Neuronal stem cell (in vitro differentiated cells): Measurements from ENCODE around the gene ITGA2.
A peak's percentile ranks its signal among the peaks of the same experiment; 100 is the strongest.

Source experiments
- DNase-seq: peaks from one replicate; pipeline ENCODE4 v3.0.0-alpha.2; 2013; ENCODE audit warnings: low spot score
- H2AFZ ChIP-seq: one replicate; pipeline ENCODE4 v1.6.1; 2013; ENCODE audit warnings: mild to moderate bottlenecking, low read length, inconsistent platforms
- H2AK5ac ChIP-seq: 2 replicates; pipeline ENCODE4 v1.6.1; 2013; ENCODE audit warnings: low read depth, mild to moderate bottlenecking, inconsistent platforms, low read length, moderate library complexity, mixed read lengths
- H2BK120ac ChIP-seq: 2 replicates; pipeline ENCODE4 v1.6.1; 2013; ENCODE audit warnings: low read depth, mild to moderate bottlenecking, inconsistent platforms, low read length, moderate library complexity, mixed read lengths
- H2BK12ac ChIP-seq: one replicate; pipeline ENCODE4 v1.6.1; 2013; ENCODE audit warnings: low read length, inconsistent platforms
- H2BK15ac ChIP-seq: 2 replicates; pipeline ENCODE4 v1.6.1; 2013; ENCODE audit warnings: mild to moderate bottlenecking, low read length, inconsistent platforms, mixed read lengths
- H2BK5ac ChIP-seq: one replicate; pipeline ENCODE4 v1.6.1; 2013; ENCODE audit warnings: inconsistent platforms, mild to moderate bottlenecking, low read length, moderate library complexity
- H3K14ac ChIP-seq: one replicate; pipeline ENCODE4 v1.6.1; 2013; ENCODE audit warnings: low read length, inconsistent platforms
- H3K18ac ChIP-seq: 2 replicates; pipeline ENCODE4 v1.6.1; 2013; ENCODE audit warnings: low read length, inconsistent platforms
- H3K23ac ChIP-seq: 2 replicates; pipeline ENCODE4 v1.6.1; 2013; ENCODE audit warnings: low read depth, mild to moderate bottlenecking, mixed read lengths, low read length, inconsistent platforms; ENCODE audit not compliant: poor library complexity
- H3K27ac ChIP-seq: replicated peaks from 3 replicates; pipeline ENCODE4 v1.5.1; 2013; ENCODE audit warnings: low read length, inconsistent platforms
- H3K27me3 ChIP-seq, 3 experiments: 2 replicates each; pipeline ENCODE4 v1.6.1; 2013; ENCODE audit warnings: low read length in 3 of 3, mild to moderate bottlenecking in 2 of 3, inconsistent platforms in 1 of 3, low read depth in 1 of 3, mixed read lengths in 1 of 3, moderate library complexity in 1 of 3; ENCODE audit not compliant: control insufficient read depth in 3 of 3, insufficient read depth in 3 of 3
- H3K36me3 ChIP-seq, 2 donors: replicated peaks in 1 of 2; 2 replicates each; pipeline ENCODE4 v1.6.1; 2013; ENCODE audit warnings: low read length in 2 of 2; ENCODE audit not compliant: control insufficient read depth in 2 of 2, insufficient read depth in 2 of 2
- H3K4ac ChIP-seq: 2 replicates; pipeline ENCODE4 v1.6.1; 2013; ENCODE audit warnings: inconsistent platforms, mild to moderate bottlenecking, low read length, moderate library complexity
- H3K4me1 ChIP-seq, 2 donors: 1 replicate in 1 of 2; 2 replicates in 1 of 2; pipeline ENCODE4 v1.6.1; 2013; ENCODE audit warnings: low read length in 2 of 2, low read depth in 1 of 2; ENCODE audit not compliant: control insufficient read depth in 2 of 2, insufficient read depth in 1 of 2
- H3K4me2 ChIP-seq: one replicate; pipeline ENCODE4 v1.6.1; 2013; ENCODE audit warnings: mild to moderate bottlenecking, low read length, inconsistent platforms; ENCODE audit not compliant: insufficient read depth, poor library complexity, severe bottlenecking
- H3K4me3 ChIP-seq, 2 donors: 2 replicates each; pipeline ENCODE4 v1.5.1; 2013; ENCODE audit warnings: low read length in 2 of 2, mild to moderate bottlenecking in 2 of 2, inconsistent platforms in 1 of 2, moderate library complexity in 1 of 2
- H3K79me1 ChIP-seq: one replicate; pipeline ENCODE4 v1.6.1; 2013; ENCODE audit warnings: low read depth, mild to moderate bottlenecking, inconsistent platforms, low read length, moderate library complexity
- H3K9ac ChIP-seq: one replicate; pipeline ENCODE4 v1.6.1; 2013; ENCODE audit warnings: mild to moderate bottlenecking, low read depth, low read length, inconsistent platforms; ENCODE audit not compliant: poor library complexity
- H3K9me3 ChIP-seq, 2 donors: replicated peaks in 1 of 2; 2 replicates each; pipeline versions ENCODE3 to v1.6.1; 2013; ENCODE audit warnings: low read length in 2 of 2, mild to moderate bottlenecking in 2 of 2, inconsistent platforms in 1 of 2, low read depth in 1 of 2, mixed read lengths in 1 of 2, moderate library complexity in 1 of 2; ENCODE audit not compliant: control insufficient read depth in 2 of 2, insufficient read depth in 1 of 2
- H4K8ac ChIP-seq: one replicate; pipeline ENCODE4 v1.6.1; 2013; ENCODE audit warnings: low read depth, mild to moderate bottlenecking, inconsistent platforms, low read length, moderate library complexity
- H4K91ac ChIP-seq: one replicate; pipeline ENCODE4 v1.6.1; 2013; ENCODE audit warnings: low read length, low read depth, mild to moderate bottlenecking, inconsistent platforms; ENCODE audit not compliant: poor library complexity
- WGBS, 2 donors: extraction: QIAGEN DNeasy Blood & Tissue Kit; methylation state at CpG; one replicate each; pipeline ENCODE4 v1.1.7; 2013; ENCODE audit warnings: missing lambda C conversion rate in 2 of 2, mixed read lengths in 1 of 2; ENCODE audit not compliant: insufficient read length in 2 of 2, insufficient replicate concordance in 1 of 2; ENCODE audit errors: extremely low coverage in 2 of 2; 5-methylcytosine and 5-hydroxymethylcytosine counted together

Gene ITGA2

DNA sequence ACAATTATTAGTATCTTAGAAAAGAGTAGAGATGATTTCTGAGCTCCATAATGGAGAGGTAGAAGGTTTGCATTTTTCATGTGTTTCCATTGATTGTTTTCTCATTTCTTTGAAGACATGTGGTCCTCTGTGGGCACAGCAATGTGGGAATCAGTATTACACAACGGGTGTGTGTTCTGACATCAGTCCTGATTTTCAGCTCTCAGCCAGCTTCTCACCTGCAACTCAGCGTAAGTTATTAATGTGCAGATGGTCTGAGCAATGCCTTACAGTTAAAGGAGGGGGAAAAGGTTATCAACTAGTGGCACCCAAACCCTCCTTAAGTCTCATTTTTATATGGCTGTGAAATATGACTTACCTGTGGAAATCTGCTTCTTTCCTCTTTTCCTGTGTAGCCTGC is 59.1 kb downstream of the ITGA2 start:
- H3K79me1 ChIP-seq: no peaks in the 10 kb centered on the region
- peaks cover 0 to 6% of the 10 kb centered on the region in 2 donors for H3K4me1 ChIP-seq
- no peak overlapping the region for H3K14ac ChIP-seq
- H3K27ac ChIP-seq: no peak overlapping the region
- no peak overlapping the region for H2AFZ ChIP-seq
- H2BK5ac ChIP-seq: no peak overlapping the region
- H3K9me3 ChIP-seq: no peaks in the 10 kb centered on the region
- H3K18ac ChIP-seq: no peak overlapping the region
- H2BK12ac ChIP-seq: no peak overlapping the region
- H2BK120ac ChIP-seq: no peak overlapping the region
- no peak overlapping the region for H3K4ac ChIP-seq
- WGBS, 2 donors: no CpG with 5 or more reads among the region's 2 CpGs
- H3K27me3 ChIP-seq: no peaks in the 10 kb centered on the region
- H3K9ac ChIP-seq: no peak overlapping the region
- no peak overlapping the region for H4K8ac ChIP-seq
- DNase-seq: no peak
- no peak overlapping the region for H2AK5ac ChIP-seq
- H3K4me2 ChIP-seq: no peak overlapping the region
- H4K91ac ChIP-seq: no peak overlapping the region
- no peaks in the 10 kb centered on the region for H3K36me3 ChIP-seq
- H2BK15ac ChIP-seq: no peak overlapping the region
- H3K4me3 ChIP-seq: no peak overlapping the region
- no peak overlapping the region for H3K23ac ChIP-seq

DNA sequence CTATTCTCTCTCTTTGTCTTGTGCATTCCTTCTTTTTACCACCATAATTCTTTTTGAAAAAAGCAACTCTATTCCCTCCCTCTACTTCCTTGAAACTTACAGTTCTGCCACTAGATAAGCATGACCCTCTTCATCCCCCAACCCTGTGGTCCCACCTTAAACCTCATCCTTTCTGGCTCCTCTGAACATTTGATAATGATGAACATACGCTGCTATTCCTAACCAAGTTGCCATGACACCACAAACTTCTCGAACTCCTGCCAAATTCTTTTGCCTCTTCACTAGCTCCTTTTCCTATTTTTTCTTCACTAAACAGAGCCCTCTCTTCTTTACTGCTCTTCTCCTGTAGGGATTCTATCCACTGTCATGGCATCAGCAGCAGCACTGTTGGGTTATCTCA is 63.3 kb downstream of the ITGA2 start:
- Histone ChIP-seq H4K91ac (no peak overlapping the region), H3K4ac (no peak overlapping the region), H3K18ac (no peak overlapping the region), H3K36me3 (no peaks in the 10 kb centered on the region), H3K79me1 (no peaks in the 10 kb centered on the region), H2BK120ac (no peak overlapping the region), H3K27me3 (no peaks in the 10 kb centered on the region), H3K27ac (no peak overlapping the region), H3K9ac (no peak overlapping the region), H2BK5ac (no peak overlapping the region), H2BK15ac (no peak overlapping the region), H3K4me1 (peaks cover 3 to 9% of the 10 kb centered on the region in 2 donors), H3K4me3 (no peak overlapping the region), H3K23ac (no peak overlapping the region), H3K4me2 (no peak overlapping the region), H2AK5ac (no peak overlapping the region), H4K8ac (no peak overlapping the region), H2AFZ (no peak overlapping the region), H2BK12ac (no peak overlapping the region), H3K14ac (no peak overlapping the region), H3K9me3 (no peaks in the 10 kb centered on the region)
- DNase-seq: no peak
- WGBS, 2 donors: no CpG with 5 or more reads among the region's 2 CpGs

DNA sequence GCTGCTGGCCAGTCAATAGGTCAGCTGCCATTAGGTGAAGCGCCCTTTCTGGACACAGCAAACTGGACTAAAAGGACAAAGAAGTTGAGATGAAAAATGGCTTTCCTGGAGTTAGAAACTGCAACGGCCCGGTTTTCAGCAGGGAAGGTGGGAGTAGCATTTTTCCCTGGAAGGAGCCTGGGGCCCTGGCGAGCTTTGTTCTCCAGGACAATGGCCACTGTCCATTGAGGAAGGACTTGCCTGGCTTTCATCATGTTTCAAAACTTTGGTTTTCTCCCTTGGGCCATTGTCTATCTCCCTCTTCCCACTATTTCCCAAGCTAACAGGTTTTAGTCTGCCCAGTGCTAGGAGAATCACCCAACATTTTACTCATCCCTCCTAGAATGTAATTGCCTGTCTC is 64.2 kb downstream of the ITGA2 start:
- DNase-seq: no peak
- Histone ChIP-seq H3K9ac (no peak overlapping the region), H2BK120ac (no peak overlapping the region), H3K4me2 (no peak overlapping the region), H3K27me3 (no peaks in the 10 kb centered on the region), H3K4me3 (no peak overlapping the region), H3K27ac (no peak overlapping the region), H4K8ac (no peak overlapping the region), H3K4ac (no peak overlapping the region), H3K36me3 (no peaks in the 10 kb centered on the region), H3K9me3 (no peaks in the 10 kb centered on the region), H2AK5ac (no peak overlapping the region), H3K4me1 (peaks cover 3 to 9% of the 10 kb centered on the region in 2 donors), H3K23ac (no peak overlapping the region), H4K91ac (no peak overlapping the region), H2BK12ac (no peak overlapping the region), H2BK15ac (no peak overlapping the region), H2AFZ (peak overlapping the region; percentile 73), H3K18ac (no peak overlapping the region), H3K14ac (no peak overlapping the region), H2BK5ac (no peak overlapping the region), H3K79me1 (no peaks in the 10 kb centered on the region)
- no CpG with 5 or more reads among the region's 4 CpGs for WGBS, 2 donors

DNA sequence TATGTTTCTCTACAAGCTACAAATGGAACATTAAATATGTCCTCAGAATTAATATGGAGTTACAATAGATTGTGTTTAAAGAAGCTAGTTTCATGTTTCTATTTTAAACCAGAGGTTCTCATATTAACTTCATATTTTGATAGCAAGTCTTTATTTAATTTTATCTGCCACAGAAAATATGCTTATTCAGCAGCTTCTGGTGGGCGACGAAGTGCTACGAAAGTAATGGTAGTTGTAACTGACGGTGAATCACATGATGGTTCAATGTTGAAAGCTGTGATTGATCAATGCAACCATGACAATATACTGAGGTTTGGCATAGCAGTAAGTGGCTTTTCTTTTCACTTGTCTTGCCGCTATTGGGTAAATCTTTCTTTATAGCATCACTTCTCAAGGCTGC is 66.2 kb downstream of the ITGA2 start:
- Histone ChIP-seq H2BK15ac (no peak overlapping the region), H3K4me1 (peaks cover 3 to 8% of the 10 kb centered on the region in 2 donors), H2BK120ac (no peak overlapping the region), H3K9me3 (no peaks in the 10 kb centered on the region), H4K91ac (no peak overlapping the region), H3K23ac (no peak overlapping the region), H3K79me1 (no peaks in the 10 kb centered on the region), H3K4me3 (no peak overlapping the region), H3K4ac (no peak overlapping the region), H3K14ac (no peak overlapping the region), H3K9ac (no peak overlapping the region), H2BK5ac (no peak overlapping the region), H2AK5ac (no peak overlapping the region), H2BK12ac (no peak overlapping the region), H3K27me3 (no peaks in the 10 kb centered on the region), H3K18ac (no peak overlapping the region), H3K27ac (no peak overlapping the region), H3K4me2 (no peak overlapping the region), H4K8ac (no peak overlapping the region), H2AFZ (no peak overlapping the region), H3K36me3 (no peaks in the 10 kb centered on the region)
- DNase-seq: no peak
- WGBS, 2 donors: no CpG with 5 or more reads among the region's 5 CpGs
